ENCODE measurements around the gene GLRB. TPM values are rescaled to one million over a fixed set of nuclear protein-coding genes. Genes with fewer than 3 reads are reported as not detected.

Gene GLRB
- total and polyA plus RNA-seq, 2 donors (not counting 1 experiment from before 2014, with no cell fraction given) = not detected

- ChIA-PET CTCF (no interaction called here), POLR2A (no interaction called here)
- TF ChIP-seq, protein P1, sequence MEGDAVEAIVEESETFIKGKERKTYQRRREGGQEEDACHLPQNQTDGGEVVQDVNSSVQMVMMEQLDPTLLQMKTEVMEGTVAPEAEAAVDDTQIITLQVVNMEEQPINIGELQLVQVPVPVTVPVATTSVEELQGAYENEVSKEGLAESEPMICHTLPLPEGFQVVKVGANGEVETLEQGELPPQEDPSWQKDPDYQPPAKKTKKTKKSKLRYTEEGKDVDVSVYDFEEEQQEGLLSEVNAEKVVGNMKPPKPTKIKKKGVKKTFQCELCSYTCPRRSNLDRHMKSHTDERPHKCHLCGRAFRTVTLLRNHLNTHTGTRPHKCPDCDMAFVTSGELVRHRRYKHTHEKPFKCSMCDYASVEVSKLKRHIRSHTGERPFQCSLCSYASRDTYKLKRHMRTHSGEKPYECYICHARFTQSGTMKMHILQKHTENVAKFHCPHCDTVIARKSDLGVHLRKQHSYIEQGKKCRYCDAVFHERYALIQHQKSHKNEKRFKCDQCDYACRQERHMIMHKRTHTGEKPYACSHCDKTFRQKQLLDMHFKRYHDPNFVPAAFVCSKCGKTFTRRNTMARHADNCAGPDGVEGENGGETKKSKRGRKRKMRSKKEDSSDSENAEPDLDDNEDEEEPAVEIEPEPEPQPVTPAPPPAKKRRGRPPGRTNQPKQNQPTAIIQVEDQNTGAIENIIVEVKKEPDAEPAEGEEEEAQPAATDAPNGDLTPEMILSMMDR (IDR thresholded peaks at IDR 0.05) = no peak
- TF ChIP-seq EZH2 (IDR thresholded peaks at IDR 0.05; ENCODE audit: borderline replicate concordance, insufficient read depth, low read depth, low read length, poor library complexity, severe bottlenecking) = no peak
- H3K9me3 Mint-ChIP-seq (ENCODE audit: insufficient read depth) = no peaks in the 10 kb centered on the region
- Histone ChIP-seq H3K27ac (ENCODE audit: low read length in 2 of 2) (no peak overlapping the region), H4K20me1 (ENCODE audit: control insufficient read depth, insufficient read depth, low read length, poor library complexity, severe bottlenecking) (no peaks in the 10 kb centered on the region), H2AFZ (ENCODE audit: insufficient read depth, low read depth, low read length, poor library complexity, severe bottlenecking) (no peak overlapping the region), H3K79me2 (ENCODE audit: control insufficient read depth, insufficient read depth, low read length) (no peaks in the 10 kb centered on the region), H3K9me3 (ENCODE audit: control extremely low read depth in 1 of 3, control insufficient read depth in 2 of 3, insufficient read depth in 1 of 3, low read length in 2 of 3) (no peaks in the 10 kb centered on the region), H3K4me2 (replicated peaks; ENCODE audit: low read depth, low read length, poor library complexity, severe bottlenecking) (no peak overlapping the region), H3K36me3 (replicated peaks in 1 of 2; ENCODE audit: control extremely low read depth in 1 of 2, control insufficient read depth in 1 of 2, extremely low read depth in 1 of 2, insufficient read depth in 2 of 2, low read length in 1 of 2) (no peaks in the 10 kb centered on the region), H3K9ac (ENCODE audit: low read length) (no peak overlapping the region), H3K4me1 (ENCODE audit: control insufficient read depth in 2 of 2, insufficient read depth in 2 of 2, low read length in 2 of 2) (no peaks in the 10 kb centered on the region), H3K27me3 (replicated peaks in 1 of 4; ENCODE audit: control extremely low read depth in 1 of 4, control insufficient read depth in 3 of 4, insufficient read depth in 4 of 4, low read length in 3 of 4) (no peaks in the 10 kb centered on the region), H3K4me3 (ENCODE audit: control extremely low read depth in 1 of 5, extremely low read depth in 1 of 5, insufficient read depth in 1 of 5, low read depth in 2 of 5, low read length in 4 of 5) (no peak overlapping the region)
- no peaks in the 10 kb centered on the region for H3K4me1 Mint-ChIP-seq
- H3K27me3 Mint-ChIP-seq = no peaks in the 10 kb centered on the region
- ATAC-seq (ENCODE audit: low read depth) = no peak
- H3K27ac Mint-ChIP-seq = no peak overlapping the region
- intact Hi-C loops (cut with micrococcal nuclease) = no loop called here
- no peak overlapping the region for H3K4me3 Mint-ChIP-seq
- no peak for DNase-seq
Measured at GRCh38 chr4:157040405-157040804, 35.5 kb upstream of the GLRB start.

DNA sequence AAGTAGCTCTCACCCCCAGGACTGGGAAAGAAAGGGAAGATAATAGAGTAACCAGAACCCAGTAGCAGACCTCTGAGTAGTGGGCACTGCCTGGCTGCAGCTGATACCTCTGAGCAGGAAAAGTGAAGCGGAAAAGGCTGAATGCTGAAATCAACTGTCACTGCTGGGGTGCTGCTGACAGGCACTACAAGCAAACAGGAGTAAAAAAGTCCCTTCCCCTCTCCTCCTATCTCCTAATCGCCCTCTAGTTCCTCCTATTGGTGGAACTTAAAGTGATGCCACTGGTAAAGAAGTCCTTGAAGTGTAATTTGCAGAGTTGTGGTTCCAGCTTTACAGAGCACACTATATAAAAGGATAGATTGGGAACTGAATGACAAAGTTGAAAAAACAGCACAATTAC is 32.8 kb upstream of the GLRB start:
- DNase-seq = no peak
- no peak for ATAC-seq (ENCODE audit: low read depth)
- H3K79me2 ChIP-seq (ENCODE audit: control insufficient read depth, insufficient read depth, low read length) = no peaks in the 10 kb centered on the region
- Mint-ChIP-seq H3K9me3 (ENCODE audit: insufficient read depth) (no peaks in the 10 kb centered on the region), H3K27me3 (no peaks in the 10 kb centered on the region), H3K4me1 (no peaks in the 10 kb centered on the region), H3K4me3 (no peak overlapping the region), H3K27ac (no peak overlapping the region)
- no peak for TF ChIP-seq EZH2 (IDR thresholded peaks at IDR 0.05; ENCODE audit: borderline replicate concordance, insufficient read depth, low read depth, low read length, poor library complexity, severe bottlenecking)
- TF ChIP-seq, protein P1 (IDR thresholded peaks at IDR 0.05) = no peak
- H3K27ac ChIP-seq (ENCODE audit: low read length in 2 of 2) = no peak overlapping the region
- ChIA-PET POLR2A (no interaction called here), CTCF (no interaction called here)
- intact Hi-C loops (cut with micrococcal nuclease) = no loop called here
- no peak overlapping the region for H2AFZ ChIP-seq (ENCODE audit: insufficient read depth, low read depth, low read length, poor library complexity, severe bottlenecking)
- H3K4me2 ChIP-seq (replicated peaks; ENCODE audit: low read depth, low read length, poor library complexity, severe bottlenecking) = no peak overlapping the region
- H4K20me1 ChIP-seq (ENCODE audit: control insufficient read depth, insufficient read depth, low read length, poor library complexity, severe bottlenecking) = no peaks in the 10 kb centered on the region
- H3K36me3 ChIP-seq (replicated peaks in 1 of 2; ENCODE audit: control extremely low read depth in 1 of 2, control insufficient read depth in 1 of 2, extremely low read depth in 1 of 2, insufficient read depth in 2 of 2, low read length in 1 of 2) = no peaks in the 10 kb centered on the region
- no peaks in the 10 kb centered on the region for H3K9me3 ChIP-seq (ENCODE audit: control extremely low read depth in 1 of 3, control insufficient read depth in 2 of 3, insufficient read depth in 1 of 3, low read length in 2 of 3)
- no peaks in the 10 kb centered on the region for H3K27me3 ChIP-seq (replicated peaks in 1 of 4; ENCODE audit: control extremely low read depth in 1 of 4, control insufficient read depth in 3 of 4, insufficient read depth in 4 of 4, low read length in 3 of 4)
- no peak overlapping the region for H3K4me3 ChIP-seq (ENCODE audit: control extremely low read depth in 1 of 5, extremely low read depth in 1 of 5, insufficient read depth in 1 of 5, low read depth in 2 of 5, low read length in 4 of 5)
- no peaks in the 10 kb centered on the region for H3K4me1 ChIP-seq (ENCODE audit: control insufficient read depth in 2 of 2, insufficient read depth in 2 of 2, low read length in 2 of 2)
- WGBS (ENCODE audit: insufficient coverage) = 17% methylated on average over 1 of the region's 2 CpGs
- no peak overlapping the region for H3K9ac ChIP-seq (ENCODE audit: low read length)
